ENCODE data around the gene HSPA1L. TPM values are rescaled to one million over a fixed set of nuclear protein-coding genes. Genes with fewer than 3 reads are reported as not detected.
A peak's percentile ranks its signal among the peaks of the same experiment; 100 is the strongest.
"Not testable (repeated sequence)": the region's sequence is repeated elsewhere in the genome, so short reads cannot be mapped to it uniquely, and the experiment has no call there.

HSPA1L gene
- total RNA-seq (2014; rRNA removed; shearing (Covaris generic)), result 0.75 and 0.98 TPM in 2 replicates

GRCh38 chr6:31815025-31815838 is at the start of gene HSPA1L, which contains the start of gene HSPA1A:
TSS of gene HSPA1L (minus strand) at chr6:31815283. CDS start at chr6:31811972, 3,311 bp downstream.
TSS of gene HSPA1A (plus strand) at chr6:31815543. CDS start at chr6:31815757, 214 bp downstream.
- peak; percentile 97 for DNase-seq (ENCODE audit: low spot score)

GRCh38 chr6:31864818-31865204 is 49.7 kb upstream of the HSPA1L start:
- no peak for DNase-seq (ENCODE audit: low spot score)
- in situ Hi-C loops (cut with HindIII; ENCODE audit: low sequenced_read_pairs), result no loop called here

More at GRCh38 chr6:31815025-31815838, at the start of gene HSPA1L, which contains the start of gene HSPA1A:
- in situ Hi-C loops (cut with HindIII; ENCODE audit: low sequenced_read_pairs), result no loop called here

- in situ Hi-C loops (cut with HindIII; ENCODE audit: low sequenced_read_pairs); DNase-seq (ENCODE audit: low spot score): not testable (repeated sequence)
These were observed 49.1 kb upstream of the HSPA1L start for GRCh38 chr6:31864123-31864562.

GRCh38 chr6:31862344-31863235 is 47.5 kb upstream of the HSPA1L start, which contains the start of gene NEU1:
TSS of gene NEU1 (minus strand) at chr6:31862821. CDS start at chr6:31862776, 45 bp downstream.
- peak; percentile 100 for DNase-seq (ENCODE audit: low spot score)
- in situ Hi-C loops (cut with HindIII; ENCODE audit: low sequenced_read_pairs), result no loop called here

- in situ Hi-C loops (cut with HindIII; ENCODE audit: low sequenced_read_pairs), result no loop called here
- no peak for DNase-seq (ENCODE audit: low spot score)
These were observed 46.8 kb upstream of the HSPA1L start for GRCh38 chr6:31861919-31862343.

GRCh38 chr6:31861150-31861549 is 46.1 kb upstream of the HSPA1L start:
- DNase-seq (ENCODE audit: low spot score), result no peak
- in situ Hi-C loops (cut with HindIII; ENCODE audit: low sequenced_read_pairs), result no loop called here

- no peak for DNase-seq (ENCODE audit: low spot score)
- in situ Hi-C loops (cut with HindIII; ENCODE audit: low sequenced_read_pairs), result no loop called here
These were observed 45.3 kb upstream of the HSPA1L start for GRCh38 chr6:31860349-31860748.

- in situ Hi-C loops (cut with HindIII; ENCODE audit: low sequenced_read_pairs), result no loop called here
These were observed 44.8 kb upstream of the HSPA1L start for GRCh38 chr6:31859923-31860322.

GRCh38 chr6:31858707-31859106 is 43.6 kb upstream of the HSPA1L start:
- in situ Hi-C loops (cut with HindIII; ENCODE audit: low sequenced_read_pairs), result no loop called here
- DNase-seq (ENCODE audit: low spot score), result no peak

More at GRCh38 chr6:31859923-31860322, 44.8 kb upstream of the HSPA1L start:
- no peak for DNase-seq (ENCODE audit: low spot score)

- DNase-seq (ENCODE audit: low spot score); in situ Hi-C loops (cut with HindIII; ENCODE audit: low sequenced_read_pairs): not testable (repeated sequence)
These were observed 42.7 kb upstream of the HSPA1L start for GRCh38 chr6:31857774-31858173.

- DNase-seq (ENCODE audit: low spot score); in situ Hi-C loops (cut with HindIII; ENCODE audit: low sequenced_read_pairs): not testable (repeated sequence)
These were observed 37.1 kb upstream of the HSPA1L start for GRCh38 chr6:31851980-31852718.

GRCh38 chr6:31851485-31851832 is 36.4 kb upstream of the HSPA1L start:
- no peak for DNase-seq (ENCODE audit: low spot score)
- in situ Hi-C loops (cut with HindIII; ENCODE audit: low sequenced_read_pairs), result no loop called here

GRCh38 chr6:31850765-31851484 is 35.8 kb upstream of the HSPA1L start:
- in situ Hi-C loops (cut with HindIII; ENCODE audit: low sequenced_read_pairs), result no loop called here

GRCh38 chr6:31847276-31847978 is 32.3 kb upstream of the HSPA1L start:
- in situ Hi-C loops (cut with HindIII; ENCODE audit: low sequenced_read_pairs), result no loop called here

More at GRCh38 chr6:31850765-31851484, 35.8 kb upstream of the HSPA1L start:
- DNase-seq (ENCODE audit: low spot score), result no peak

GRCh38 chr6:31844507-31844906 is 29.4 kb upstream of the HSPA1L start:
- in situ Hi-C loops (cut with HindIII; ENCODE audit: low sequenced_read_pairs), result no loop called here
- DNase-seq (ENCODE audit: low spot score), result no peak

More at GRCh38 chr6:31847276-31847978, 32.3 kb upstream of the HSPA1L start:
- DNase-seq (ENCODE audit: low spot score), result no peak

- in situ Hi-C loops (cut with HindIII; ENCODE audit: low sequenced_read_pairs), result no loop called here
- DNase-seq (ENCODE audit: low spot score), result no peak
These were observed 27.0 kb upstream of the HSPA1L start for GRCh38 chr6:31842053-31842452.

- in situ Hi-C loops (cut with HindIII; ENCODE audit: low sequenced_read_pairs); DNase-seq (ENCODE audit: low spot score): not testable (repeated sequence)
These were observed 24.7 kb upstream of the HSPA1L start for GRCh38 chr6:31839779-31840126.

GRCh38 chr6:31838968-31839367 is 23.9 kb upstream of the HSPA1L start:
- in situ Hi-C loops (cut with HindIII; ENCODE audit: low sequenced_read_pairs), result no loop called here
- DNase-seq (ENCODE audit: low spot score), result no peak

Data from G401 (cell line).